ENCODE data around the gene MCU.

Gene MCU

DNA sequence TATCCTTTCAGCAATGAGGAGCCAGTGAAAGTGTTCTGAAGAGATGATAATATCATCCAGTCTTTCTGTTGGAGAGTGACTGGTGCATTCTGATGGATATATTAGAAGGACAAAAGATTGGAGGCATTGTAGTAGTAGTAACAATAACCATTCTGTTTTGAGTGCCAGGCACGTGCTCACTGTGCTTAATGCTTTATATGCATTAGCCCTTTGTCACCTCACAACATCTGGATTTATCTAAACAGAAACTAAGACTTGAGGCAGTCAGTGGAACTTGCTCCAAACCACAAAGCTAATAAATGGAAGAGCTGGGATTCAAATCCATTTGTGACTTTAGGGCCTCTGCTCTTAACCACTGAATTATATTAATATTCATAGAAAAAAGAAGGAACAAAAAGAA is 117.1 kb downstream of the MCU start:
- no peak for DNase-seq

DNA sequence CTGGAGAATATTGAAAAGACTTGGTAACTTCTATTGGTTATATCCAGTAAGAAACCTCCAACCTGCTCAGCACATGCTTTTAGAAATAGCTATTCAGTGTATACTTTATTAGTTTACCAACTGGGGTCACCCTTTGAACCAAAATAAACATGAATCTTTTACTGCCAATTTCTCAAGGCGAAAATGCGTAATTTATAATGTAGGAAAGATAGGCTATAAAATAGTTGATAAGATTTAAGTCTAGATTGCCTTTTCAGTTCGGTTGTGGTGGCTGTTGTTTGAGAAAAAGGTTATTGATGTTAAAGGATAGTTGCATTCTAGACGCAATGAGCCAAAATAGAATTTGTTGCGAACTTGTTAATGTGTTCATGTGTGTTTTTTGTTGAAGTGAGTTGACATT is 119.0 kb downstream of the MCU start:
- no peak for DNase-seq

DNA sequence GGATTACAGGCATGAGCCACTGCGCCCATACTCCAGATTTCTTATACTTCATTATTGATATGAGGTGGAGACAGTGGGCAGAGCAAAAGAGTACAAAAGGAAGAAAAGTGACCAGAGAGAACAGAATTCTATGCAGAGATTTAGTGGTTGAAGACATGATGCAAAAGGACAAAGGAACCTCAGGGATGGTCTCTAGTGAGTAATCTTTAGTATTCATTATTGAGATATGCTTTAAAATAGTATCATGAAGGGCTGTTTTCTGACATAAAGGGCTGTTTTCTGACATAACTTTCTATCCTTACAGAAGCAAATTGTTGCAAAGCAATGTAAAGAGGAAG is 120.4 kb downstream of the MCU start:
- no peak for DNase-seq

DNA sequence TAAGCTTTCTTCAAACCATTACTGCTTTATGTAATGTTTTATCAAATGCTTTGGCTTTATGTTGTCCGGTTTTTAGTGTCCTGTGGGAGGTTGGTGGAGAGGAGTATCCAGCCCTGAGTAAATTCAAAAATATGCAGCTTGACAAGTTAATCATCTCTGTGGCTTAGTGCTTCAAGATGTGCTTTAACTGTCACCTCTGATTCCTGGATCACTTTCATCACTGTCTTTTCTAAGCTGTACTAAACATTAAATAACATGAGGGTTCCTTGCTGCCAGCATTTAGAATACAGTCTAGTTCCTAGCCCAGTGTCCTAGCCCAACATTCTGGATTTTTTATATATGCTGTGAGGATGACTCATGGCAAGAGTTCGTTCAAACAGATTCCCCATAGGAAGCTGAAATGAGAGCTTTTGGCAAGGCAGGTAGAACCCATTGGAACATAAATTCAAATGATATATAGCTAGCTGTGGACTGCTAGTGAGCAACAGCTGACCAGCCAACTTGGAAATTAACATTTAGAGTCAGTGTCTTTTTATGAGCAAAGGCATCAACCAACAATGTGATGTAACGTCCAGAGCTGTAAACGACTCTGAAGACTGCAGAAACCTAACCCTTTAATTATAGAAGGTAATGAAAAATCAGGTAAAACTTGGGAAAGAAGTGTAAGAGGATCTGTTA is 120.9 kb downstream of the MCU start:
- no peak for DNase-seq

DNA sequence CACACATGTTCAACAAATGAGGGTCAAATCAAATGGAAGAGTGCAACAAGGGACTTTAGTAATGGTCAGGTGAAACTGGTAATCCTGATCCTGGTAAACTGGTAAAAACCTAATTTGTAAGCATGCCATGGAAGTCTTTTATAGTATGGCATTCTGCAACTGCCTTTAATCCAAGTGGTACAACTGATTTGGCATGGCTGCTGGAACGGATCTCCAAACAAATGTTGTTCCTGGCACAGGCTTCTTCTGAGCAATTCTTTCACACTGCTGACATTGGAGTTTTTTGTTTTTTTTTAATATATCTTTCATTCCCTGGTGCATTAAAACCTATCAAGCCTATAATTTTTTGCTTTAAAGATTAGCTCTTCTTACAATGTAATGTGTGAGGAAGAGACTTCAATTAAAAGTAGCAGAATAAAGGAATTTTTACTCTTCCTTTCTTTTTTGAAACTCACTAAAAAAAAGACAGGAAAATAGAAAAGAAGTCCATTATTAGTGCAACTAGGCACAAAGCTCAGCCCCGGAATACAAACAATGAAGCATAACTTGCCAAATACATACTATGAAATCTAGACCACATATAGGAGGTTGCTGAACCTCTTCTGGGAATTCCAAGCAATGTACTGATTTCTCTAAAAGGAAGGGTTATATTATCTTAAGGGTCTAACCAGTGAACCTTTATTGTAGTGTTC is 122.3 kb downstream of the MCU start:
- no peak for DNase-seq

- no peak for DNase-seq
Measured at GRCh38 chr10:72816565-72816964, 124.6 kb downstream of the MCU start.

DNA sequence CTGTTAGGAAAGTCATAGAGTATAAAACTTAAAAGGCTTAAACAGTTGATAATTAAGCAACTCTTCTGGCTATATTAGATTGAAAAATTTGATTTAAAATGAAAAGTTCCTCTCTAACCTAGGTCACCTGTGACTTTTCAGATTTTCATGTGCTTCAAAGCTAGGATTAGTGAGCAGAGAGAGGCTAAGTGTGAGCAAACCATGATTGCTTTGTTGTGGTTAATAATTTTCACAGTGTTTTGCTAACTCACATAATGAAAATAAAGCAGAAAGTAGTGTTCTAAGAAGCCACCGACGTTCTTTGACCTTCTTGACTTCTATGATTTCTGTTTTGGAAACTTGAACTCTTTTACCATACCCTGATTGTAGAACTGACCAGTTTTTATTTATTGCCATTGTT is 126.1 kb downstream of the MCU start:
- DNase-seq = no peak

GRCh38 chr10:72819053-72819452 is 127.1 kb downstream of the MCU start:
- DNase-seq = no peak

DNA sequence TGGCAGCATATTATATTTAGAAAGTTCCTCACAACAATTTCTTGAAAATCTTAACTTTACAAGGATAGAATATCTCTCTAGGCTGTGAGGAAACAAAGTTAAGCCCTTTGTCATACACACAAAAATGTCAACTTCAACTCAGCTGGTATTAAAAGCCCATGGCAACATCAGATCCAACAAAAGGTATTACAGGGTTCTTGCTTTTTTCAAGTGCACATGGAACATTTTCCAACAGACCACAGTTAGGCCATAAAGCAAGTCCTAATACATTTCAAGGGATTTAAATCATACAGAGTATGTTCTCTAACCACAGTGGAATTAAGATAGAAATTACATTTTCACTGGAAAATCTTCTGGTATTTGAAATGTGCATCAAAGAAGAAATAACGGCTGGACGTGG is 129.7 kb downstream of the MCU start:
- DNase-seq = no peak

DNA sequence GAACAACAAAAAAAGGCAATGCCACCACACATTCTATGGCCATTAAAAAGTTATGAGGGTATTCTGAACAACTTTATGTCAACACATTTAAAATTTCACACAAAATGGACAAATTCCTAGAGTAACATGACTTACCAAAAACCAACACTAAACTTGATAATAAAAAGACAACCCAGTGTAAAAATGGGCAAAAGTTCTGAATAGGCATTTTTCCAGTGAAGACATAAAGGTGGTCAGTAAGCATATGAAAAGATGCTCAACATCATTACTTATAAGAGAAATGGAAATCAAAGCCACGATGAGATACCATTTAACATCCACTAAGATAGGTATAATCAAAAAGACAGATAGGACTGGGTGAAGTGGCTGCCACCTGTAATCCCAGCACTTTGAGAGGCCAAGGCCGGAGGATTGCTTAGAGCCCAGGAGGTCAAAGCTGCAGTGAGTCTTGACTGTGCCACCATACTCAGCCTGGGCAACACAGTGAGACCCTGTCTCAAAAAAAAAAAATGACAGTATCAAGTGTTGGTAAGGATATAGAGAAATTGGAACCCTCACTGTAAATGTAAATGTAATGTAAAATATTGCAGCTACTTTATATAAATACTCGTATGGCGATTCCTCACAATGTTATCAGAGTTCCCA is 130.5 kb downstream of the MCU start:
- no peak for DNase-seq

DNA sequence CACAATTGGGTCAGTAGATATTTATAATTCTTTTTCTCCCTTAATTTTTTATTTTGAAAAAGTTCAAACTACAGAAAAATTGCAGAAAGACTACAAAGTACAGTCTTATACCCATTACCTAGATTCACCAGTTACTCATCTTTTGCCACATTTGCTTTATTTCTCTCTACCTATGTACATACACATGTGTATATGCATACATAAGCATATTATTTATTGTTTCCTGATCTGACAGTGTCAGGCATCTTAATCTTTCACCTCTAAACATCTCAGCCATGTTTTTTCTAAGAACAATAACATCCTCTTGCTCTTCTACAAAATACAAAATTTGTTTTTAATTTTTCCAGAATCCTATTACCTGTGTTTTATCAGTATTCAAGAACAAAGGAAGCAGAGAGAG is 133.2 kb downstream of the MCU start:
- DNase-seq = no peak

DNA sequence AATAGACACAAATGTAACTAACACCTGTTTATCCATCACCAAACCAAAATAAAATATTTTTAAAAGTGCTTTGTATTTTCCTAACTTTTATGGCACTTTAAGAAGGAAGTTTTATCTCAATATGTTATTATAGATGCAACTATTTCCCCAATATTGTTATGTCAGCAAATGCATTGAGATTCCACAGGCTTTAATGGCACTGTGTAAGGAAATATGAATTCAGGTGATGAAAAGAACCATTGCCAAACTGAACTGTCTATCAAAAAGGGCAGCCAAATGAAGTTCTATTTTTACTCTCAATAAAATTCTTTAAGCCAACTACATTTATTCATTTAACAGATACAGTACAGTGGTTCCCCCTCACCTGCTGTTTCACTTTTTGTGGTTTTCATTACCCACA is 134.4 kb downstream of the MCU start:
- no peak for DNase-seq

DNA sequence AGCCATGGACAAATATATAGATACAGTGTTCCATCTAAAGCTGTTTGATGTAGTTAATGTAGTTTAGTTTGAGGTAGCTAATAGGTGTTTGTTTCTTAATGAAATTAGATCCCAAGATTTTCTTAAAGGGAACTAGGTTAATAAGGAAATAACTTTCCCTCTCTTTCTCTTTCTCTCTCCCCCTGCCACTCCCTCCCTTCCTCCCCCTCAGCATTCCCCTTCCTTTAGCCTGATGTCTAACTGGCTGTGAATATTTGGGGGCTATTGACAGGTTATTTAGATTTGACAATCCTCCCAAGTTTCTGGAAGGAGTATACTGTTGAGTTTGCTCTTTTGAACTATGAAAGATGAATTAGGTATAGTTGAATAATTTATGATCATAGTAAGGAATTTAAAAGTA is 136.4 kb downstream of the MCU start:
- no peak for DNase-seq

- no peak for DNase-seq
Measured at GRCh38 chr10:72830625-72831024, 138.7 kb downstream of the MCU start.

DNA sequence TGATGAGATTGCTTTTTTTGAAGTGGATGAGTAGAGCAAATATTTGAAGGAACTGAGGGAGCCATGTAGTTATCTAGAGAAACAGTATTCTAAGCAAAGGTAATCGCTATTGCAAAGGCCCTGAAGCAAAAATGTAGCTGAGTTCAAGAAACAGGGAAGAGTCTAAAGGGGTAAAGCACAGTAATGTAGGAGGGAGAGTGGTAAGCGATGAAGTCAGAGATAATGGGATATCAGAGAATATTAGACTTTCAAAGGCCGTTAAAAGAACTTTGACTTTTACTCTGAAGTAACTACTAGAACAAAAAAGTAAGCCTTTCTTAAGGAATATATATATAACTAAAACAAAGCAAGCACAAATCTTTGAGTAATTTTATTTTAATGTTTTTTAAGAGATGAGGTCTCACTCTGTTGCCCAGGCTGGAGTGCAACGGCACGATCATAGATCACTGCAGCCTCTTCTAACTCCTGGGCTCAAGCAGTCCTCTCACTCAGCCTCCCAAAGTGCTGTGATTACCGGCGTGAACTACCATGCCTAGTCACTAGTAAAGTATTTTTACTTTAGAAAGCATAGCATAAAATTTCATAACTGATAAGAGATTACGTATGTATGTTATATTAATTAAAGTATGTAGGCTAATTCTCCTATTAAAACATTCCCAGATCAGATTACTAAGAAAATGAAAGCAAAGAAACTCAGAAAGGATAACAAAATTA is 139.9 kb downstream of the MCU start:
- no peak for DNase-seq

DNA sequence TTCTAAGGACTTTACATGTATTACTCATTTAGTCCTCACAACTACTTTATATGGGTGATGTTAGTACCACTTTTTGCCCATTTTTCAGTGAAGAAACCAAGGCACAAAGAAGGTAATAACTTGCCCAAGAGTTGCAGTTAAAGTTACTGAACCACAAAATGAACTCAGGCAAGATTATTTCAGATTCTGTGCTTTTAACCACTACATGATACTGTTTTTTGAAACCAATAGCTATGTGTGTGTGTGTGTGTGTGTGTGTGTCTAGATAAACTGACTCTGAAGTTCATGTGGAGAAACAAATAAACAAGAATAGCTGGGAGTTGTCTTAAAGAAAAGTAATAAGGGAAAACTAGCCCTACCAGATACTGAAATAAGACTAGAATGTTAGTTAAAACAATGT is 140.8 kb downstream of the MCU start:
- no peak for DNase-seq

- DNase-seq = peak; percentile 26
Measured at GRCh38 chr10:72834183-72834825, 142.4 kb downstream of the MCU start.

GRCh38 chr10:72840319-72840718 is 148.4 kb downstream of the MCU start:
- no peak for DNase-seq

DNA sequence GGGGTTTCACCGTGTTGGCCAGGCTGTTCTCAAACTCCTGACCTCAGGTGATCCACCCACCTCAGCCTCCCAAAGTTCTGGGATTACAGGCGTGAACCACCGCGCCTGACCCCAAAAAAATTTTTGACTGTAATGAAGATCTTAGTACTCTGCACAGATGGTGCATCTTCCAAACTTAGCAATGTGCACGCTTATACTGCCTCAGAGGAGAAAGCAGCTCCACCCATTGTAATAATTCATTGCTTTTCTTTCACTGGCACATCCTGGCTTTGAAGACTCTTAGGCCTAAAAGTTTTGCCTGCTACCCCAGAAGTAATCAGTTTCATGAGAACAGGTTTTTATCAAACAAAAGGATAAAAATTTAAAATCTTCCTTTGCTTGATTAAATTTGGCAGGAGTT is 149.5 kb downstream of the MCU start:
- no peak for DNase-seq

DNA sequence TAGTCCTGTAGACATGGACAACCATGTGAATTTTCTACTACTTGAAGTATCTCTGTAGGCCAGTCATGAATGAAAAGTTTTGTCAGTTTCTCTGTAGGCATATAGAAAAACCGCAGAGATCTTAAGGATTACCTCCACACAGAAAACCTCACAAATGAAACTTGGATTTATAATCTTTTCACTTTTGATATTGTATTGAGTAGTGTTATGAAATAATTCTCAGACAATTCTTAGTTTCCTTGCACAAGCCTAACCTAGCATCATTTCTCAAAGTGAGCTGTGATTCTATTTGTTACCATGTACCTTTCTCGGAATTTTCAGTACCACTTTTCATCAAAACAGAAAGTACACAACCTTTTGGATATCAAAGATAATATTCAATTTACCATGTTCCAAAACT is 150.2 kb downstream of the MCU start:
- no peak for DNase-seq

GRCh38 chr10:72846238-72846637 is 154.3 kb downstream of the MCU start:
- DNase-seq = no peak

DNA sequence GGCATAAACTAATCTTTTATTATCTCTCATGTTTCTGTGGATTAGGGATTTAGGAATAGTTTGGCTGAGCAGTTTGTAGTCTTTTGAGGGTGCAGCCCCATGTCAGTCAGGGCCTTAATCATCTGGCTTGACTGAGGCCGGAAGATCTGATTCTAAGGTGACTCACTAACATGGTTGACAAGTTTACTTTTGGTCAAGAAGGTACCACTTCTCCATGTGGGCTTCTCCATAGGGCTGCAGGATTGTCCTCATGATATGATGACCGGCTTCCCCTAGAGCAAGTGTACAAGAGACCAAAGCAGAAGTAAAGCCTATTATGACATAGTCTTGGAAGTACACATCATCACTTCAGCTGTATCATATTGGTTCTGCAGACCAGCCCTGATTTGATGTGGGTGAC is 155.7 kb downstream of the MCU start:
- no peak for DNase-seq

DNA sequence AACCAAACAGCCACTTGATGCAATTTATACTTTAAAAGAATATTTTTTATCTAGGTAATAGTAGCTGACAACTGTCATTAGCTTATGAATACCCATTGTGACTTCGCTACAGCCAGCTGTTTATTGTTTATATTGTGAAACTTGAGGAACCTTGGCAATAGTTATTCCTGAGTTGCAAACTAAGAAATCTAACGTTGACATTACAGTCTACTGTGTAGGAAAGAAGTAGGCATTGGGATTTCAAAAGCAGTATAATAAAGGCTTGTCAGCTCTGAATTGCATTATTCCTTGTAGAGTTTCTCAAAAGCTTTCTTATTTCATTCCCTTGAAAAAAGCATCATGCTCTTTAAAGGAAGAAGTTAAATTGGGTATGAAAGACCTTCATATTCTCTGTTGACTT is 158.9 kb downstream of the MCU start:
- DNase-seq = no peak

Data from effector CD4-positive, alpha-beta T cell (primary cell).